ENCODE measurements around the gene IL22RA2.

- no peak for TF ChIP-seq POLR2A (IDR thresholded peaks at IDR 0.05)
- TF ChIP-seq CTCF (IDR thresholded peaks at IDR 0.05): no peak
Measured at GRCh38 chr6:137222381-137222780, 48.9 kb upstream of the IL22RA2 start.
